ENCODE results near the gene USHBP1.

The USHBP1 gene

GRCh38 chr19:17245535-17245984 lies 19.0 kb downstream of the USHBP1 start, which contains the start of gene NR2F6:
Gene NR2F6 (minus strand): TSS chr19:17245919. CDS start chr19:17245220, 699 bp downstream.
- DNase-seq (ENCODE audit: extremely low read depth, low read depth), result no peak

DNA sequence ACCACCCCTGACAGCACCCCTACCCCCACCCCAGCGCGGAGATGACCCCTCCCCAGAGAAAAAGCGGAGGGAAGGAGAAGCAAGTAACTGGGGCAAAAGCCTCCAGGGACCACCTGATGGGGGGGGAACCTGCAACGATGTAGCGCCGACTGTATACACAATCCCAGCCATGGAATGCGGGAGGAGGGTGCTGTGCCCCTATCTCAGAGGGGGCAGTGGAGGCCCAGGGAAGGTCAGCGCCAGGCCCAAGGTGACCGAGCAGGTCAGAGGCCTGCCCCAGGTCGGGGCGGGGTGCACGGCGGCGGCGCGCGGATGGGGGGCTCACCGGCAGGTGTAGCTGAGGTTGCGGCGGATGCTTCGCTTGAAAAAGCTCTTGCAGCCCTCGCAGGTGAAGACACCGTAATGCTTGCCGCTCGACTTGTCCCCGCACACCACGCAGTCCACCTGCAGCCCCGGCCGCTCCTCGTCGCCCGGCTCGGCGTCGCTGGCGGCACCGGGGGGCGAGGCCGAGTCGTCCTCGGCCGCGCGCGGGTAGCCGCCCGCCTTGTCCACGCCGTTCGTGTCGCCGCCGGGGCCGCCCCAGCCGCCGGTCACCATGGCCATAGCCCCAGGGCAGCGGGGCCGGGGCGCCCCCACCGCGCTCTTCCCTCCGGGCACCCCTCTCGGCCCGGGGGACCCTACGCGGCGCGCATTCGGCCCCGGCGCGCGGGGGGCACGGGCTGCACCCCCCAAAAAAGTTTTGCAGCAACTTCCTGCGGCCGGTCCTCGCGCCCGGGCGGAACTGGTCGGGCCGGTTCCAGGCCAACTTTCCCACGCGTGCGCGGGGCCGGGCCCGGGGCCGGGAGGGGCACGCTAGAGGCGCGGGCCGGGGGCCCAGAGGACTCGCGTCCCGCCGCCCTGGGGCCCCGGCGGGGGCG lies 19.7 kb downstream of the USHBP1 start:
- no peak for TF ChIP-seq CTCF (IDR thresholded peaks at IDR 0.05; ENCODE audit: low read depth, low read length)
- no peak for DNase-seq (ENCODE audit: extremely low read depth, low read depth)

More at GRCh38 chr19:17245535-17245984, 19.0 kb downstream of the USHBP1 start, which contains the start of gene NR2F6:
- no peak for TF ChIP-seq CTCF (IDR thresholded peaks at IDR 0.05; ENCODE audit: low read depth, low read length)

GRCh38 chr19:17243830-17244617 lies 20.5 kb downstream of the USHBP1 start:
- no peak for DNase-seq (ENCODE audit: extremely low read depth, low read depth)
- TF ChIP-seq CTCF (IDR thresholded peaks at IDR 0.05; ENCODE audit: low read depth, low read length), result no peak

GRCh38 chr19:17243211-17243829 lies 21.2 kb downstream of the USHBP1 start:
- DNase-seq (ENCODE audit: extremely low read depth, low read depth), result no peak
- TF ChIP-seq CTCF (IDR thresholded peaks at IDR 0.05; ENCODE audit: low read depth, low read length), result no peak

DNA sequence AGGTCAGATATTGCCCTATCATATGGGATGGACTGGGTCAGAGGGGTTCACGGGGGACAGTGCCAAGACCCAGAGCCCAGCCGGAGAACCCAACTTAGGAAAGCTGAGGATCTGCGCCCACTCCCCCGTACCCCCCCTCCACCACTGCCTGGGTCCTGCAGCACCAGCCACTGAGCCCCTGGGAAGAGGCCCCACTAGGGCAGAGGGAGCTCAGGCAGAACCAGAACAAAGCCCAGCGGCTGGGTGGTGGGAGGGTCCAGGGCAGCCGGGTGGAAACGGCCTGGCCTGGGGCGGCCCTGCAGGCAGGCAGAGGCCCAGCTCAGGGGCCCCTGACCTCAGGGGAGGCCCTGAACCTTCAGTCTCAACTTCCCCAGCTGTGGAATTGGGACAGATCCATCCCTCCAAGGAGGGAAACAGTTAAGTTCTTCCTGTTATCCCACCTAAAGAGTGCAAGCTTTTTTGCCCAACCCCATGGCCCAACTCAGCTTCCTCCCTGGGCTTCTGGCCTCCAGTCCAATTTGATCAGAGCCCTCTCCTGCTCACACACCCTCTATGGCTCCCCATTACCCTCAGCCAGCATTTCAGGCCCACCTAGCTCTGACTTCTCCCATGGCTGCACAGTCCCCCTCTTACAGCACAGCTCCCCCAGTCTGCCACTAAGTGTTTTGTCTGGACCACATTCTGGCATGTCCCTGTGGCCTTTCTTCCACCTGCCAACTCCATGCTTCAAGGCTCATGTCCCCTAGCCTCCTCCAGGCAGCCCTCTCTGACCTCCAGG lies 21.9 kb downstream of the USHBP1 start:
- no peak for TF ChIP-seq CTCF (IDR thresholded peaks at IDR 0.05; ENCODE audit: low read depth, low read length)
- DNase-seq (ENCODE audit: extremely low read depth, low read depth), result no peak

DNA sequence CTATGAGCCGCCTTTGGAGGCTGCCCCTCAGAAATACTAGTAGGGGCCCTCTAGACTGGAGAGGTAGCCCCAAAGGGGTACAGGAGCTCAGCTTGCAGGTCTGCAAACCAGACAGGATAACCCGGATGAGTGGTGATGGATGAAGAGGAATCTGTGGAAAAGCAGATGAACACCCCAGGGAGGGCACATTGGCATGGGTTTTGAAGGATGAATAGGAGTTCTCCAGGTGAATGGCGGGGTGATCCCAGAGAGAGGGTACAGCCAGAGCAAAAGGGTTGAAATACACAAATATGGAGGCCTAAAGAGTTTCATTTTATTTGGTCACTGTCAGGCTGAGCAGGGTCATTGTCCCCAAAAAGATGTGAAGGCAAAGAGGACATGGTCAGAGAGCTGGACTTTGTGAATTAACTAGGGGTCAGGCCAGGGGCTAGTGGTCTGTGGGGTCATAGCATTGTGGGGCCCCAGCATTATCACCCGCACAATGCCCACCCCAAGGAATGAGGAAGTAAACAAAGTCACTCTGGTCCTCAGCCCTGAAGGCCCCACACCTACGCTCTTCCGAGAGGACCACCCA lies 23.6 kb downstream of the USHBP1 start:
- DNase-seq (ENCODE audit: extremely low read depth, low read depth), result no peak
- TF ChIP-seq CTCF (IDR thresholded peaks at IDR 0.05; ENCODE audit: low read depth, low read length), result no peak
